Left lung (tissue), 10 donors: ENCODE data around the gene PLA2G15. TPM values are rescaled to one million over a fixed set of nuclear protein-coding genes. Genes with fewer than 3 reads are reported as not detected.

Experiments used
- ATAC-seq: fragments of 200-7000 bp; cut with Tn5 transposase; one replicate; pipeline ENCODE4 v1.9.1; 2020; ENCODE audit warnings: moderate library complexity
- DNase-seq, 4 donors: peaks; one replicate each; pipeline ENCODE4 v3.0.0-alpha.2; 2013 to 2020
- H3K27ac ChIP-seq, 2 donors: fragments of 200-600 bp; sonication (generic) in 1 of 2; one replicate each; pipeline versions ENCODE4 v1.5.0 to v1.8.0; 2020 to 2021
- H3K27me3 ChIP-seq, 2 donors: fragments of 200-600 bp; sonication (generic) in 1 of 2; one replicate each; pipeline versions ENCODE4 v1.5.0 to v1.8.0; 2020 to 2021
- H3K36me3 ChIP-seq, 2 donors: fragments of 200-600 bp; sonication (generic) in 1 of 2; one replicate each; pipeline versions ENCODE4 v1.5.0 to v1.8.0; 2020 to 2021
- H3K4me1 ChIP-seq, 2 donors: fragments of 200-600 bp; one replicate each; pipeline ENCODE4 v1.8.0; 2021
- H3K4me3 ChIP-seq, 2 donors: fragments of 200-600 bp; sonication (generic) in 1 of 2; one replicate each; pipeline versions ENCODE4 v1.5.0 to v1.8.0; 2020 to 2021; ENCODE audit warnings: mild to moderate bottlenecking in 1 of 2
- H3K9me3 ChIP-seq, 2 donors: fragments of 200-600 bp; sonication (generic) in 1 of 2; one replicate each; pipeline versions ENCODE4 v1.5.0 to v1.8.0; 2020 to 2021
- CTCF ChIP-seq, 2 donors: fragments of 200-600 bp; sonication (generic) in 1 of 2; IDR thresholded peaks; one replicate each; pipeline versions ENCODE4 v1.5.0 to v1.8.0; 2021; ENCODE audit warnings: antibody characterized with exemption in 2 of 2
- intact Hi-C, 2 donors: fragments of 100-400 bp; cut with DNase I; formaldehyde crosslinking; loops; one replicate each; pipeline versions ENCODE4 v1.11.2 to v1.14.2; 2022
- polyA plus RNA-seq, 6 donors: library from polyadenylated mRNA; unstranded; fragments of 120-200 nt; gene quantifications; one replicate each; pipeline ENCODE4 v1.2.1, GENCODE V29; 2013; ENCODE audit not compliant: insufficient read length in 6 of 6
- total RNA-seq, 2 donors: library from RNA; stranded (reverse); fragmentation: NEBNext Ultra II Directional; extraction: Animal tissue kit (Norgen Biotek cat#: 25700); gene quantifications; one replicate each; pipeline ENCODE4 v1.2.1, GENCODE V29; 2021
- donor health status: DM: no; HTN: yes; CAD: no.
- donor health status: DM: no; HTN: no; CAD: no.

Gene PLA2G15
- total and polyA plus RNA-seq, 8 donors, result 10.9 to 35.1 (median 12.3) TPM

- Histone ChIP-seq H3K4me1 (no peaks in the 10 kb centered on the region), H3K4me3 (no peak overlapping the region), H3K9me3 (no peaks in the 10 kb centered on the region), H3K27ac (no peak overlapping the region), H3K27me3 (no peaks in the 10 kb centered on the region), H3K36me3 (peaks cover 0 to 100% of the 10 kb centered on the region in 2 donors)
- intact Hi-C loops, result no loop called here
- DNase-seq (no peak), ATAC-seq (no peak)
- no peak for TF ChIP-seq CTCF (IDR thresholded peaks at IDR 0.05)
Observed at GRCh38 chr16:68297908-68298307, 52.7 kb downstream of the PLA2G15 start.

- TF ChIP-seq CTCF (IDR thresholded peaks at IDR 0.05), result no peak
- intact Hi-C loops, result no loop called here
- Histone ChIP-seq H3K36me3 (peaks cover 0 to 100% of the 10 kb centered on the region in 2 donors), H3K9me3 (no peaks in the 10 kb centered on the region), H3K27ac (no peak overlapping the region), H3K4me3 (no peak overlapping the region), H3K4me1 (no peaks in the 10 kb centered on the region), H3K27me3 (no peaks in the 10 kb centered on the region)
- DNase-seq (no peak), ATAC-seq (no peak)
Observed at GRCh38 chr16:68298312-68298711, 53.1 kb downstream of the PLA2G15 start.

GRCh38 chr16:68298907-68299561 lies 53.9 kb downstream of the PLA2G15 start:
- no peak for ATAC-seq
- intact Hi-C loops, result no loop called here
- H3K9me3 ChIP-seq, result no peaks in the 10 kb centered on the region
- no peak overlapping the region for H3K4me3 ChIP-seq
- no peak overlapping the region for H3K27ac ChIP-seq
- TF ChIP-seq CTCF (IDR thresholded peaks at IDR 0.05), result no peak
- no peak for DNase-seq
- H3K4me1 ChIP-seq, result no peaks in the 10 kb centered on the region
- no peaks in the 10 kb centered on the region for H3K27me3 ChIP-seq
- H3K36me3 ChIP-seq, result peaks cover 0 to 100% of the 10 kb centered on the region in 2 donors

GRCh38 chr16:68299571-68300453 lies 54.6 kb downstream of the PLA2G15 start:
- H3K36me3 ChIP-seq, result peaks cover 0 to 100% of the 10 kb centered on the region in 2 donors
- no peak for ATAC-seq
- H3K9me3 ChIP-seq, result no peaks in the 10 kb centered on the region
- H3K4me3 ChIP-seq, result no peak overlapping the region
- no peaks in the 10 kb centered on the region for H3K27me3 ChIP-seq
- H3K4me1 ChIP-seq, result no peaks in the 10 kb centered on the region
- intact Hi-C loops, result no loop called here
- no peak for DNase-seq
- no peak overlapping the region for H3K27ac ChIP-seq
- no peak for TF ChIP-seq CTCF (IDR thresholded peaks at IDR 0.05)

- no peaks in the 10 kb centered on the region for H3K4me1 ChIP-seq
- no peak for TF ChIP-seq CTCF (IDR thresholded peaks at IDR 0.05)
- no peak for ATAC-seq
- H3K4me3 ChIP-seq, result no peak overlapping the region
- no peak for DNase-seq
- no peaks in the 10 kb centered on the region for H3K27me3 ChIP-seq
- H3K27ac ChIP-seq, result no peak overlapping the region
- no peaks in the 10 kb centered on the region for H3K9me3 ChIP-seq
- intact Hi-C loops, result no loop called here
- peaks cover 0 to 99% of the 10 kb centered on the region in 2 donors for H3K36me3 ChIP-seq
Observed at GRCh38 chr16:68300734-68301459, 55.7 kb downstream of the PLA2G15 start.
